ENCODE measurements around the gene KRT9.

- TF ChIP-seq CTCF (IDR thresholded peaks at IDR 0.05) (no peak), POLR2A (IDR thresholded peaks at IDR 0.05) (no peak)
These were observed 35.9 kb downstream of the KRT9 start for GRCh38 chr17:41535764-41536481.

Data from adrenal gland (tissue), 5 donors.